Breast epithelium (tissue), 3 donors: ENCODE measurements around the gene KLHL33.
"Not testable (repeated sequence)": the region's sequence is repeated elsewhere in the genome, so short reads cannot be mapped to it uniquely, and the experiment has no call there.

ENCODE experiments used
- CTCF ChIP-seq, 3 donors: fragments of 450-650 bp; IDR thresholded peaks; one replicate each; pipeline ENCODE4 v1.5.1; 2016 to 2017; ENCODE audit warnings: antibody characterized with exemption in 3 of 3, mild to moderate bottlenecking in 3 of 3, moderate library complexity in 3 of 3
- POLR2A ChIP-seq: fragments of 450-650 bp; IDR thresholded peaks from one replicate; pipeline ENCODE4 v1.6.1; 2016; ENCODE audit warnings: antibody characterized with exemption, mild to moderate bottlenecking, moderate library complexity

- TF ChIP-seq CTCF (IDR thresholded peaks at IDR 0.05); POLR2A: not testable (repeated sequence)
Measured at GRCh38 chr14:20443650-20444049, 7.7 kb upstream of the KLHL33 start.
